Renal pelvis (tissue), 4 donors: ENCODE data around the gene WDR20. TPM values are rescaled to one million over a fixed set of nuclear protein-coding genes. Genes with fewer than 3 reads are reported as not detected.
"Not testable (repeated sequence)": the region's sequence is repeated elsewhere in the genome, so short reads cannot be mapped to it uniquely, and the experiment has no call there.

Experiments used
- DNase-seq: peaks from one replicate; pipeline ENCODE4 v3.0.0-alpha.2; 2013
- polyA plus RNA-seq, 3 donors: library from polyadenylated mRNA; unstranded; fragments of 120-200 nt; gene quantifications; one replicate each; pipeline ENCODE4 v1.2.1, GENCODE V29; 2013; ENCODE audit not compliant: insufficient read length in 3 of 3

Gene WDR20
- polyA plus RNA-seq, 3 donors = 27.8 to 35.1 (median 33.4) TPM

GRCh38 chr14:102125546-102125945 is 14.2 kb upstream of the WDR20 start:
- no peak for DNase-seq

GRCh38 chr14:102126807-102127455 is 12.8 kb upstream of the WDR20 start:
- DNase-seq = no peak

GRCh38 chr14:102131741-102132140 is 8.0 kb upstream of the WDR20 start:
- no peak for DNase-seq

- DNase-seq = not testable (repeated sequence)
These were observed 5.7 kb upstream of the WDR20 start for GRCh38 chr14:102134021-102134420.

- not testable (repeated sequence) for DNase-seq
These were observed 5.0 kb upstream of the WDR20 start for GRCh38 chr14:102134719-102135118.

- not testable (repeated sequence) for DNase-seq
These were observed 4.2 kb upstream of the WDR20 start for GRCh38 chr14:102135456-102135855.

GRCh38 chr14:102138535-102138934 is 1.2 kb upstream of the WDR20 start:
- no peak for DNase-seq

GRCh38 chr14:102138961-102139285 is 774 bp upstream of the WDR20 start:
- no peak for DNase-seq

GRCh38 chr14:102140027-102140749 is 491 bp downstream of the WDR20 start:
- peak; percentile 14 for DNase-seq

GRCh38 chr14:102140750-102141145 is 1.1 kb downstream of the WDR20 start:
- no peak for DNase-seq

- DNase-seq = no peak
These were observed 2.1 kb downstream of the WDR20 start for GRCh38 chr14:102141797-102142196.

GRCh38 chr14:102144914-102145313 is 5.2 kb downstream of the WDR20 start:
- DNase-seq = no peak

GRCh38 chr14:102145395-102145794 is 5.7 kb downstream of the WDR20 start:
- DNase-seq = no peak

- DNase-seq = no peak
These were observed 6.7 kb downstream of the WDR20 start for GRCh38 chr14:102146423-102146822.

- DNase-seq = no peak
These were observed 10.4 kb downstream of the WDR20 start for GRCh38 chr14:102150083-102150482.

GRCh38 chr14:102150744-102151143 is 11.0 kb downstream of the WDR20 start:
- no peak for DNase-seq

- DNase-seq = not testable (repeated sequence)
These were observed 11.7 kb downstream of the WDR20 start for GRCh38 chr14:102151411-102151810.

GRCh38 chr14:102154121-102154520 is 14.4 kb downstream of the WDR20 start:
- DNase-seq = no peak

- DNase-seq = no peak
These were observed 15.3 kb downstream of the WDR20 start for GRCh38 chr14:102154821-102155549.

- DNase-seq = no peak
These were observed 17.6 kb downstream of the WDR20 start for GRCh38 chr14:102157346-102157745.

- no peak for DNase-seq
These were observed 19.1 kb downstream of the WDR20 start for GRCh38 chr14:102158797-102159196.

- no peak for DNase-seq
These were observed 20.1 kb downstream of the WDR20 start for GRCh38 chr14:102159841-102160240.

GRCh38 chr14:102162487-102162886 is 22.8 kb downstream of the WDR20 start:
- no peak for DNase-seq
